ENCODE results near the gene CDH11. TPM values are rescaled to one million over a fixed set of nuclear protein-coding genes. Genes with fewer than 3 reads are reported as not detected.

The CDH11 gene
- total RNA-seq, 1 experiment from 2014 or later: 297 TPM

DNA sequence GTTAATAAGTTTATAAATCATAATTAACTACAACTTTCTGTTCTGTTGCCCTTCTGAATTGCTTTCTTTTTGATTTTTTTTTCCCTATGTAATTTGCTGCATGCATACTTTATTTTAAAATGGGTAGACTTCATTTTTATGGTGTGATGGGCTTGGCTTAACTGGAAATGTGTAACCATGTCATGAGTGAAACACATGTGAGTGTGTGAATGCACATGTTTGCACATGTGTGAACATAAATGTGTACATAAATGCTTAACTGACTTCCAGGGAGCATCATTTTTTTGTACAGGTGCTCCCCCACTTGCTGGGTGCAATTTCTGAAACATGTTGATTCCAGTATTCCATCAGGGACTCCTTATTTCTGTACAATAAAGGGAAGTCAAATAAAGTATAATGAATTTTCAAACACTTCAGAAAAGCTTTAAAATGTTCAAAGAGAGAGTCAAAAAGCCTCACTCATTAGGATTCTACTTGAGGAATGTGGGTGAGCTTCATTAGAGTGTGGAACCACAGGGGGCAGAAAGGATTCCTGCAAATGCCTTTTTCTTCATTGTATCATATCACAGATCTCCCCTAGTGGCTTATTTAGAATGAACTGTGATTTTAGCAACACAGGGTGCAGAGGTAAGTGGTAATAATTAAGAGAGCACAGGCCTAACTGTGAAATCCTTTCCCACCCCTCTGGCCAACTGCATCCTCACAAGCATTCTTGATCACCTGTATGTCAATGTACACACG, 31.7 kb upstream of the CDH11 start:
- Histone ChIP-seq H3K36me3 (ENCODE audit: insufficient read depth, low read length, poor library complexity, severe bottlenecking) (no peaks in the 10 kb centered on the region), H3K27me3 (replicated peaks; ENCODE audit: insufficient read depth, low read depth, low read length, poor library complexity) (no peaks in the 10 kb centered on the region), H3K4me3 (ENCODE audit: low read depth, low read length, poor library complexity, severe bottlenecking) (no peak overlapping the region), H3K9me3 (ENCODE audit: low read depth, low read length, poor library complexity, severe bottlenecking) (no peaks in the 10 kb centered on the region), H3K4me1 (ENCODE audit: insufficient read depth, low read length, poor library complexity, severe bottlenecking) (no peaks in the 10 kb centered on the region), H3K27ac (ENCODE audit: low read depth, low read length, poor library complexity, severe bottlenecking) (no peak overlapping the region)
- CTCF ChIA-PET: no interaction called here
- no TSS peak for BruUV-seq (replicated peaks)
- peak; percentile 17 for DNase-seq (ENCODE audit: low spot score)
- POLR2A ChIA-PET (ENCODE audit: low non-redundant PET): no interaction called here
- intact Hi-C loops (cut with micrococcal nuclease; ENCODE audit: unreplicated experiment): no loop called here
- TF ChIP-seq, protein P1, sequence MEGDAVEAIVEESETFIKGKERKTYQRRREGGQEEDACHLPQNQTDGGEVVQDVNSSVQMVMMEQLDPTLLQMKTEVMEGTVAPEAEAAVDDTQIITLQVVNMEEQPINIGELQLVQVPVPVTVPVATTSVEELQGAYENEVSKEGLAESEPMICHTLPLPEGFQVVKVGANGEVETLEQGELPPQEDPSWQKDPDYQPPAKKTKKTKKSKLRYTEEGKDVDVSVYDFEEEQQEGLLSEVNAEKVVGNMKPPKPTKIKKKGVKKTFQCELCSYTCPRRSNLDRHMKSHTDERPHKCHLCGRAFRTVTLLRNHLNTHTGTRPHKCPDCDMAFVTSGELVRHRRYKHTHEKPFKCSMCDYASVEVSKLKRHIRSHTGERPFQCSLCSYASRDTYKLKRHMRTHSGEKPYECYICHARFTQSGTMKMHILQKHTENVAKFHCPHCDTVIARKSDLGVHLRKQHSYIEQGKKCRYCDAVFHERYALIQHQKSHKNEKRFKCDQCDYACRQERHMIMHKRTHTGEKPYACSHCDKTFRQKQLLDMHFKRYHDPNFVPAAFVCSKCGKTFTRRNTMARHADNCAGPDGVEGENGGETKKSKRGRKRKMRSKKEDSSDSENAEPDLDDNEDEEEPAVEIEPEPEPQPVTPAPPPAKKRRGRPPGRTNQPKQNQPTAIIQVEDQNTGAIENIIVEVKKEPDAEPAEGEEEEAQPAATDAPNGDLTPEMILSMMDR (conservative IDR thresholded peaks at IDR 0.05; ENCODE audit: low read depth, low read length): no peak
- TF ChIP-seq EZH2 (IDR thresholded peaks at IDR 0.05; ENCODE audit: borderline replicate concordance, low read depth, low read length, poor library complexity, severe bottlenecking): no peak

DNA sequence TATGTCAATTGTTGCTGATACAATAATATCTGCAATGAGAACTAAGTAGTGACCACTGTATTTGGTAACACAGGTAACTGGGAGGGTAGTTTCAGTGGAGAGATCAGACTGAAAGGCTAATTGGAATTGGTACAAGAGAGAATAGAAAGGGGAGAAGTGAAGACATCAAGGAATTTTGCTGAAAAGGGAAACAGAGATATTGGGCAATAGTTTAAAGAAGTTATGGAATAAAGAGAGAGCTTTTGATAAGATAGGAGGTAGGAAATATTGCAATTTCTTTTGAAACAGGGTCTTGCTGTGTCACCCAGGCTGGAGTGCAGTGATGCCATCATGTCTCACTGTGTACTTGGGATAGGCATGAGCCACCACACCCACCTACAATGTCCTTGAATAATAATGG, 26.9 kb upstream of the CDH11 start:
- no peak overlapping the region for H3K4me3 ChIP-seq (ENCODE audit: low read depth, low read length, poor library complexity, severe bottlenecking)
- no peak for DNase-seq (ENCODE audit: low spot score)
- no TSS peak for BruUV-seq (replicated peaks)
- H3K36me3 ChIP-seq (ENCODE audit: insufficient read depth, low read length, poor library complexity, severe bottlenecking): no peaks in the 10 kb centered on the region
- H3K27ac ChIP-seq (ENCODE audit: low read depth, low read length, poor library complexity, severe bottlenecking): no peak overlapping the region
- POLR2A ChIA-PET (ENCODE audit: low non-redundant PET): no interaction called here
- H3K27me3 ChIP-seq (replicated peaks; ENCODE audit: insufficient read depth, low read depth, low read length, poor library complexity): no peaks in the 10 kb centered on the region
- TF ChIP-seq EZH2 (IDR thresholded peaks at IDR 0.05; ENCODE audit: borderline replicate concordance, low read depth, low read length, poor library complexity, severe bottlenecking): no peak
- TF ChIP-seq, protein P1 (conservative IDR thresholded peaks at IDR 0.05; ENCODE audit: low read depth, low read length): no peak
- intact Hi-C loops (cut with micrococcal nuclease; ENCODE audit: unreplicated experiment): no loop called here
- CTCF ChIA-PET: no interaction called here
- H3K4me1 ChIP-seq (ENCODE audit: insufficient read depth, low read length, poor library complexity, severe bottlenecking): no peaks in the 10 kb centered on the region
- H3K9me3 ChIP-seq (ENCODE audit: low read depth, low read length, poor library complexity, severe bottlenecking): no peaks in the 10 kb centered on the region

DNA sequence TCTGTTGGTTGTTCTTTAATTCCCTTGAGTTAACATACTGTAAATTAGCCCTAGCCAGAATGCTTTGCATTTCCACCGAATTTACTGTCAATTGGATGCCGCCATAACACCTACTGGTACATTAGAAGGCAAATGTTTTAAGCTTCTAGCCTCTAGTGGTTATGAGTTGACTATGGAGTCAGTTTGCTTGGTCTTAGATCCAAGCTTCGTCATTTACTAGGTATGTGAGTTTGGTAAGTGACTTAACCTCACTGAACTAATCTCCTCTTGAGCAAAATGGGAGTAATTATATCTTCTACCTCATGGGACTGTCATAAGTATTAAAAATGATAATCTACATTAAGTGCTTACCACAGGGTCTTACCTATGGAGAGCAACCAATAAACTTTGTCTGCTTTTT, 20.4 kb upstream of the CDH11 start:
- no peaks in the 10 kb centered on the region for H3K4me1 ChIP-seq (ENCODE audit: insufficient read depth, low read length, poor library complexity, severe bottlenecking)
- no TSS peak for BruUV-seq (replicated peaks)
- ChIA-PET CTCF (no interaction called here), POLR2A (ENCODE audit: low non-redundant PET) (no interaction called here)
- no peaks in the 10 kb centered on the region for H3K9me3 ChIP-seq (ENCODE audit: low read depth, low read length, poor library complexity, severe bottlenecking)
- H3K36me3 ChIP-seq (ENCODE audit: insufficient read depth, low read length, poor library complexity, severe bottlenecking): no peaks in the 10 kb centered on the region
- intact Hi-C loops (cut with micrococcal nuclease; ENCODE audit: unreplicated experiment): no loop called here
- no peak overlapping the region for H3K27ac ChIP-seq (ENCODE audit: low read depth, low read length, poor library complexity, severe bottlenecking)
- H3K4me3 ChIP-seq (ENCODE audit: low read depth, low read length, poor library complexity, severe bottlenecking): no peak overlapping the region
- H3K27me3 ChIP-seq (replicated peaks; ENCODE audit: insufficient read depth, low read depth, low read length, poor library complexity): no peaks in the 10 kb centered on the region
- no peak for DNase-seq (ENCODE audit: low spot score)
- TF ChIP-seq, protein P1 (conservative IDR thresholded peaks at IDR 0.05; ENCODE audit: low read depth, low read length): no peak
- no peak for TF ChIP-seq EZH2 (IDR thresholded peaks at IDR 0.05; ENCODE audit: borderline replicate concordance, low read depth, low read length, poor library complexity, severe bottlenecking)
